Measurements from ENCODE around the gene OR6S1. TPM values are rescaled to one million over a fixed set of nuclear protein-coding genes. Genes with fewer than 3 reads are reported as not detected.

OR6S1 gene
- total RNA-seq, 4 donors from 2014 or later, result not detected

GRCh38 chr14:20680843-20681347 is 39.4 kb upstream of the OR6S1 start:
- ATAC-seq (ENCODE audit: low FRiP score) (no peak), DNase-seq (ENCODE audit: low spot score) (no peak)
- no peak for TF ChIP-seq CTCF (IDR thresholded peaks at IDR 0.05)

DNA sequence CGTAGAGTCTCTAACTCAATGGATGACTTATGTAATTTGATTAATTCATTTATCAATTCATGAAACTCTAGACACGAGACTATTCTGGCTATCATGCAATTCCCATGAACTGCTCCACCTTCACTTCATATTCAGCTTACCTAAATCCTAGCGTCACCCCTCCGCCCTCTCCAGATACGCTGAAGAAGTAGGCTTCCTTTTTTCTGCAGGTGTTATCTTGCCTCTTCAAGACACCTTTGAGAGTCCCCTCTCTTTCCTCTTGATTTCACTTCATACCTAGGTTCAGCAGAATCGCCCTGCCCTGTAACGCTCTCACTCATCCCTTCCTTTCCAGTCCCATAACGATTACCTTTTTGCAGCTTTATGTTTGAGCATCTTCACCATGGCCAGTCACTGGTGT is 38.9 kb upstream of the OR6S1 start:
- no peak for TF ChIP-seq CTCF (IDR thresholded peaks at IDR 0.05)
- DNase-seq (ENCODE audit: low spot score), result no peak
- ATAC-seq (ENCODE audit: low FRiP score), result no peak

- ATAC-seq (ENCODE audit: low FRiP score) (no peak), DNase-seq (ENCODE audit: low spot score) (no peak)
- TF ChIP-seq CTCF (IDR thresholded peaks at IDR 0.05), result no peak
Measured at GRCh38 chr14:20679907-20680306, 38.4 kb upstream of the OR6S1 start.

GRCh38 chr14:20676072-20676471 is 34.6 kb upstream of the OR6S1 start:
- TF ChIP-seq CTCF (IDR thresholded peaks at IDR 0.05), result no peak
- DNase-seq (ENCODE audit: low spot score) (no peak), ATAC-seq (ENCODE audit: low FRiP score) (no peak)

GRCh38 chr14:20675669-20676068 is 34.2 kb upstream of the OR6S1 start:
- TF ChIP-seq CTCF (IDR thresholded peaks at IDR 0.05), result no peak
- no peak for DNase-seq (ENCODE audit: low spot score)
- ATAC-seq (ENCODE audit: low FRiP score), result no peak

- ATAC-seq (ENCODE audit: low FRiP score) (no peak), DNase-seq (ENCODE audit: low spot score) (no peak)
- no peak for TF ChIP-seq CTCF (IDR thresholded peaks at IDR 0.05)
Measured at GRCh38 chr14:20671597-20672283, 30.2 kb upstream of the OR6S1 start.

DNA sequence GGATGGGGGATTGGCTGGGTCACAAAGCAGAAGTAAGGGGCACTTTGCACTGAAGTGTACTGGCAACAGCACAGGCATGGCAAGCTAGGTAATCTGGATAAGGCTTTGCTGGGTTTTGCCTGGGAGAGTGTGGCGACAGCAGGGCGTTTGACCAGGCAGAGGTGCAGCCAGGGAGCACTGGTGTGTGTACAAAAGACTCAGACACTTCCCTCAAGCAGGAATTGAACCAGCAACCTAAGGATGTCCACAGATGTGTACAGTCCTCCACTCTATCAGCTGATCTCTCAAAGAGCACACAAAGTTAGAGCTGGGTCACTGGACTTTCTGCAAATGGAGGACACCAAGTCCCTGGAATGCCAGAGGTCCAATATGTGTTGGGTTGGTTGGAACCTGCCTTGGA is 27.5 kb upstream of the OR6S1 start:
- ATAC-seq (ENCODE audit: low FRiP score), result no peak
- no peak for DNase-seq (ENCODE audit: low spot score)
- no peak for TF ChIP-seq CTCF (IDR thresholded peaks at IDR 0.05)

Data from omental fat pad (tissue), 4 donors.